KOPT-K1 (cell line): ENCODE measurements around the gene AP1B1.

Source experiments
- H3K27ac ChIP-seq: fragments of 200-600 bp; sonication (generic); 2 replicates; pipeline ENCODE4 v1.5.1; 2016; ENCODE audit warnings: antibody characterized with exemption, mild to moderate bottlenecking, low read depth, low read length; ENCODE audit not compliant: poor library complexity, severe bottlenecking
- H3K36me3 ChIP-seq: fragments of 200-600 bp; sonication (generic); 2 replicates; pipeline ENCODE4 v1.5.1; 2017; ENCODE audit warnings: antibody characterized with exemption, mild to moderate bottlenecking, low read length, moderate library complexity; ENCODE audit not compliant: insufficient read depth
- H3K9me3 ChIP-seq: fragments of 200-600 bp; sonication (generic); 2 replicates; pipeline ENCODE4 v1.5.1; 2017; ENCODE audit warnings: antibody characterized with exemption, low read length, mild to moderate bottlenecking; ENCODE audit not compliant: insufficient read depth, poor library complexity, severe bottlenecking

AP1B1 gene

DNA sequence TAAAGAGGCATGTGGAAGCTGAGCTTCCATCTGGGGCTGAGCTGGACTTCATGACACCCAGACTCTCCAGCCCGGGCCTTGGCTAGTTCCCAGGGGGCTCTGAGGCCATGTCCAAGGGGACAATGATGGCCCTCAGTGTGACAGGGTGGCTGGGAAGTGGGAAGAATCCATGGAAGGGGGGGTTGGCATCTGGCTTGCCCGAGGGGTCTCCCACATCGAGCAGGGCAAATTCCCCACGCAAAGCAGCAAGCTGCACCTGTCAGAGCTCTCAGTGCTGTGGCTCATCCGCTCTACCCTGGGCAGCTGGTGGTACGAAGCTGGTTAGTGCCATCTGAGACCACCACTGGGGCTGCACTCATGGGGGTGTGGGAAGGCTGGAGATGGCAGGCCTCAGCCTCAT, 9.4 kb upstream of the AP1B1 start:
- H3K9me3 ChIP-seq: no peaks in the 10 kb centered on the region
- H3K36me3 ChIP-seq: no peaks in the 10 kb centered on the region
- no peak overlapping the region for H3K27ac ChIP-seq

DNA sequence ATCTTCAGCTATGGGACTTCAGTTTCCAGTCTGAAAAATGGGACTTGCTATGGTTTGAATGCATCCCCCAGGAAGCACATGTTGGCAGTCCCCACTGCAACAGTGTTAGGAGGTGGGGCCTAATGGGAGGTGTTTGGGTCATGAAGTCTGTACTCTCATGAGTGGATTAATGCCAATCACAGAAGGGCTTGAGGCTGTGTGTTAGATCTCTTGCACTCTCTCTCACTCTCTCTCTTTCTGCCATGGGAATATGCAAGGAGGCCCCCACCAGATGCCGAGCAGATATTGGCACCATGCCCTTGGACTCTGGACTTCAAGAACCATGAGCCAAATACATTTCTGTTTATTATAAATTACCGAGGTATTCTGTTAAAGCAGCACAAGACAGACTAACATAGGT, 7.8 kb upstream of the AP1B1 start:
- H3K27ac ChIP-seq: no peak overlapping the region
- no peaks in the 10 kb centered on the region for H3K9me3 ChIP-seq
- H3K36me3 ChIP-seq: no peaks in the 10 kb centered on the region

DNA sequence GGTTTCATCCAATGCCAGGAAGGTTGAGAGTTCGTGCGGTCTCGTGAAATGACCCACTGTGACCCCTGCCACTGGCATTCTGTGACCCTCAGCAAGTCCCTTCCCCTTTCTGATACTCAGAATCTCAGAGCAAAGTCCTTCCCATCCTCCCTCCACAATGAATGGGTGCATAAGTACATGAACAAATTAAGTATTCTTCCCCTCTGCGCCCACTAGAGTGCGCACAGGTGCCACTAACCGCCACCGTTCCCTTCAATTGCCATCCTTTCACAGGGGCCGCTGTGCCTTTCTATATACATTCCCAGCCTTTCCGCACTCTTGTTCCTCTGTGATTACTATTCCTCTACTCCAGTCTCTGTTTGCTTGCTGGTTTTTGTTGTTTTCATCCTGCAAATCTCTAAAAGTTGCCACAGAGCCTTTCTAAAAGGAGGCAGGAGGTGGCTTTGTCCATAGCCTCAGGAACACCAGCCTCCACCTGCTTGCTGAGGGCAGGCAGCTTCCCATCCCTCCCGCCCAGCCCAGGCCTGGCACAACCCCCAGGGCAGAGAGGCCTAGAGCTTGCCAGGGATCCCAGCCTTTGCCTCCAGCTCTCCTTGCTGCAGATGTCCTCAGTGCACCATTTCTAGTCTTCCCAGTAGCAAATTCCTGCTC, 6.7 kb upstream of the AP1B1 start:
- Histone ChIP-seq H3K36me3 (no peaks in the 10 kb centered on the region), H3K9me3 (no peaks in the 10 kb centered on the region), H3K27ac (no peak overlapping the region)

DNA sequence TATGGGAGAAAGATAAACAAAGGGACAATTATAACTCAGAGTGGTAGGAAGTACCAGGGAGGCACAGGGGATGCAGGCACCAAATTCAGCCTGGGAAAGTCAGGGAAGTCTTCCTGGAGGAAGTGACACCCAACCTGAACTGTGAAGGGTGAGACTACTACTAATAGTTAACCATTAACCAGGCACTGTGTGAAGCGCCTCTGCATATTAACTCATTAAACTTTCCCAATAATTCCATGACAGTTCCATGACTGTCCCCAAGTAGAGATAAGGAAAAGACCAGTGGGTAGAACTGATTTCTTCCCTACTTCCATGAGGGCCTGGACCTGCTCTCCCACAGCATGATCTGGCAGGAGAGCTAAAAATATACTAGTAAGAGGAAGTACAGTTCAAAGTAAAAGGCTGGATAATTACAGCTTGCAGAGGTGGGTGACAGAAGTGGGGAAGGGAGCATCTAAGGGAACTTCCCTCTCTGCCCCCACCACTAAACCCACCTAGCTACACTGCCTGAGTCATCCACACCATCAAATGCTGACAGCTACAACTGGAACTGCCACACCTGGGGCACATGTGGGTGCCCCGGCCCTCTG, 4.7 kb upstream of the AP1B1 start:
- Histone ChIP-seq H3K27ac (no peak overlapping the region), H3K9me3 (no peaks in the 10 kb centered on the region), H3K36me3 (no peaks in the 10 kb centered on the region)

DNA sequence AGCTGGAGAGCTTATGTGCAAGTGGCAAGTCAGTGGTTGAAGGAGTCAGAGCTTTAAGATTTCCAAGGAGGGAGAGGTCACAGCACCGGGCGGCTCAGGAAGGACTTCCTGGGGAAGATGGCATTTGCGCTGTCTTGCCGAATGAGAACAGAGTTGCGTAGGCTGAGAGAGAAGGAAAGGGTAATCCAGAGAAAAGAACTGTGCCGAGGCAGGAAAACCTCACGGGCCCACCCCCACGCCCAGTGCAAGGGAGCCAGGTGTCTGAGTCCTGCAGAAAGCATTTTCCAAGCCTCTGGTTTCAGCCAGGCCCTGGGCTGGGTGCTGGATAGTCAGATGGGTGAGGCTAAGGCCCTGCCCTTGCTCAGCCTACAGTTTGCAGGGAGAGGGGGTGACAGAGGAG, 3.2 kb upstream of the AP1B1 start:
- Histone ChIP-seq H3K9me3 (no peaks in the 10 kb centered on the region), H3K36me3 (0 out of 2 replicates have a peak, but pooled peaks cover 2% of the 10 kb centered on the region)

DNA sequence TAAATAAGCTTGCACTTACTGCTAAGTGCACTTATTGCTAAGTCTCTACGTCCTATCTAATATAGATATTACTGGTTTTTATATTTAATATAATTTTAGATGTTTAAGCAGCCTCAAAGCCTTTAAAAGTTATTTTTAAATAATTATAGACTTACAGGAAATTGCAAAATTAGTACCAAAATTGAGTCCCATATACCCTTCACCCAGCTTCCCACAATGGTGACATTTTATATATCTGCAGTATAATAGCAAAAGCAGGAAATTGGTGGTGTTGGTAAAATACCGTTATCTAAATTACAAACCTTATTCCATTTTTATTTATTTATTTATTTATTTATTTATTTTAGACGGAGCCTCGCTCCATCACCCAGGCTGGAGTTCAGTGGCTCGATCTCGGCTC, 1.9 kb upstream of the AP1B1 start:
- peaks cover 14% of the 10 kb centered on the region; the same call in 1 of the 2 replicates for H3K36me3 ChIP-seq
- H3K27ac ChIP-seq: no peak overlapping the region
- no peaks in the 10 kb centered on the region for H3K9me3 ChIP-seq

More for the DNA sequence above, 3.2 kb upstream of the AP1B1 start:
- no peak overlapping the region for H3K27ac ChIP-seq

DNA sequence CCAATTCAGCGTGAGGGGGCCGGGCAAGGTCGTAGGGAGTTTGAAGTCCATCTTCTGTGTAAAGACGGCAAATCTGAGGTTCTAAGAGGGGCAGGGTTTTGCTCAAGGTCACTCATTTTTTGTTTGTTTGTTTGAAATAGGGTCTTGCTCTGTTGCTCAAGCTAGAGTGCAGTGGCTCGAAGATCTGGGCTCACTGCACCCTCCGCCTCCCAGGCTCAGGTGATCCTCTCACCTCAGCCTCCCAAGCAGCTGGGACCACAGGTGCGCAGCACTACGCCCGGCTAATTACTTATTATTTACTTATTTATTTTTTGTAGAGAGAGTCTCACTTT, 355 bp upstream of the AP1B1 start:
- Histone ChIP-seq H3K36me3 (peaks cover 30% of the 10 kb centered on the region; the same call in 1 of the 2 replicates), H3K9me3 (no peaks in the 10 kb centered on the region), H3K27ac (peak overlapping the region; percentile 69)

DNA sequence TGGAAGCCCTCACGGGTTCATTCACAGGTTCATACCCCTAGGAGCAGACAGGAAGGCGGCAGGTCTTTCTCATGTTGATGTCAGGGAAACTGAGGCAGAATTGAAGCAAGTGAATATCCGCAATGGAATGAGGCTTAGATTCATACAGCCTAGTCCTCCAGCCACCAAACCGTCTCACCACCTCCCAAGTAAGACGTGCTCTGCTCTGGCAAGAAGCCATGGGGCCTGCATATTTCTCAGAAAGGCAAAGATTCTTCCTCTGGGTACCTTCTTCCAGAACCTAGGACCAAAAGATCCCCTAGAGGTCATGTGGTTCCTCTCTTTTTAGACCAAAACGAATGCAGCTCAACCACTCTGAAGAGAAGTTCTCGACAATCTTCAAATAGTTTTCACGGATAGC, 1.7 kb downstream of the AP1B1 start:
- H3K27ac ChIP-seq: no peak overlapping the region

DNA sequence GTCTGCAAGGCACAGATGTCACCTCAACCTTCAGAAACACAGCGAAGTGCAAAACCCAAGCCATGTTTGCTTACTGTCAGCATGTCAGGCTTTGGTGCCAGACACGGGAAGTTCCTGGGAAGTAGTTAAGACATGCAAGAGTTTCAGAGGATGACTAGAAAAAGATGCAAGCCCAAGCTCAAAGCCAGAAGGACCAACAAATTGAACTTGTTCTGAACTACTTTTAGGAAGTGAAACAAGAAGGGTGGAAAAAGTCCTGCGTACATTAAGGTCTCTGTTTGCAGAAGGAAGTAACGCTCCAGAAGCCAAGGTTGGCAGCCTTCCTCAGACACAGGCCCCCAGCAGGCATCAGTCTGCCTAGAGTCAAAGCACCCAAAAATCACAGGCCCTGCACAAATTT, 2.6 kb downstream of the AP1B1 start:
- Histone ChIP-seq H3K36me3 (peaks cover 49% of the 10 kb centered on the region), H3K9me3 (no peaks in the 10 kb centered on the region), H3K27ac (no peak overlapping the region)

More for the DNA sequence above, 1.7 kb downstream of the AP1B1 start:
- Histone ChIP-seq H3K9me3 (no peaks in the 10 kb centered on the region), H3K36me3 (peaks cover 40% of the 10 kb centered on the region)

DNA sequence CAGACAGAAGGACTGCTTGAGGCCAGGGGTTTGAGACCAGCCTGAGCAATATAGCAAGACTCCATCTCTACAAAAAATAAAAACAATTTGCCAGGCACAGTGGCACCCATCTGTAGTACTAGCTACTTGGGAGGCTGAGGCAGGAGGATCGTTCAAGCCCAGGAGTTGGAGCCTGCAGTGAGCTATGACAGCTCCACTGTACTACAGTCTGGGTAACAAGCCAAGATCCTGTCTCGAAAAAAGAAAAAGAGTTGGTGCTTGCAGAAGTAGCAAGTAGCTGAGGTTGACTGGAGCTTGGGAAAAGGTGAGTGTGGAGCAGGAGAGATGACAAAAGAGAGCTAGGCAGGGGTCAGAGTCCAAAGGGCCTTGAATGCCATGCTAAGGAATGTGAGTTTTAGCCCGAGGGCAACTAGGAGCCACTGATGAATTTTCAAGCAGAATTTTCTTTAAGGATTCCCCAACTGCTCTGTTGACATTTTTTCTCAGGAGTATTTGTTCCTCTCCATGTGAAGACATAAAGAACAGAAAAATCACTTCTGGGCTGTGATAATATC, 3.1 kb downstream of the AP1B1 start:
- no peak overlapping the region for H3K27ac ChIP-seq
- peaks cover 53% of the 10 kb centered on the region for H3K36me3 ChIP-seq

DNA sequence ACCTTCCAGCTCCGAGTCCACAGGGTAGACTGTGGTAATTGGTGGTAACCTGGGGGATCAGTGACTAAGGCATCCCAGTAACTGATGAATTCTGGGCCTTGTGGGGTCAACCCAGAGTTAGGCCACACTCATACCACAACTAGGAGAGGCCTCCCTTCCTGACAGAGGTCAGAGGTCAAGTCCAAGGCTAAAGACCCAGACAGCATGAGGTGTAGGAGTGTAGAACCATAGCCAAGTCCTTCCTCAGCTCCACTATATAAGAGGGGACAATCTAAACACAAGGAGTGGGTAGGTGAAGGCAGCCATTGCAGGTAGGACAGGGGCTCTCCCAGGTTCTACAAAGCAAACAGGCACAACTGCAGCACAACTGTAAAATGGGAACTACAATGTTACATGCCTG, 4.6 kb downstream of the AP1B1 start:
- Histone ChIP-seq H3K36me3 (peaks cover 64% of the 10 kb centered on the region), H3K9me3 (no peaks in the 10 kb centered on the region), H3K27ac (no peak overlapping the region)

More for the DNA sequence above, 3.1 kb downstream of the AP1B1 start:
- H3K9me3 ChIP-seq: no peaks in the 10 kb centered on the region

DNA sequence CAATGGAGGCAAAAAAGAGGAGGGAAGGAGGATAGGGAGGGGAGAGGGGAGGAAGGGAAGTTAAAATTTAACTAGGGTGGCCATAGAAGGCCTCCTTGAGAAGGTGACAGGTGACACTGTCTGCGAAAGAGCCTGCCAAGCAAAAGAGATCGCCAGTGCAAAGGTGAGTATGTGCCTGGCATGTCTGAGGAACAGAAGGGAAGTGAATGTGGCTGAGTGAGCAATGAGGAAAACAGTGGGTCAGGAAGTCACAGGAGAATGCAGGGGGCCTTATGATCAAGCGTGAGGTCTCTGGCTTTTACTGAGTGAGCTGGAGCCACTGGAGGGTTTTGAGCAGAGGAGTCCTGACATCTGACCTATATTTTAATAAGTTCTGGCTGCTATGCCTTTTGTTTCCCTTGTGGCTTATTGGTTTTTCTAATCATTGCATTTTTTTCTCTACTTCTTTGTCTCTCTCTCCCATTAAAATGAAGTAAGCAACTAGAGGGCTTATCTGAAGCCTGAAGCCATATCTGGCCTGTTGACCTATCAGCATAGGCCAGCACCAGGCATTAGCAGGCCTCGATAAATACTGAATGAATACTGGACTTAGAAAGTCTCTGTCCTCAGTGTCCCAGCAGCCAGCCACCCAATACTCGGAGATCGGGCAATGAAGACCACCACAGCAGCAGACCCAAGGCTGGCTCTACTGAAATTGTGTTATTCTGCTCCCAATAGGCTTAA, 5.6 kb downstream of the AP1B1 start:
- no peaks in the 10 kb centered on the region for H3K9me3 ChIP-seq
- peaks cover 70% of the 10 kb centered on the region for H3K36me3 ChIP-seq
- H3K27ac ChIP-seq: no peak overlapping the region

DNA sequence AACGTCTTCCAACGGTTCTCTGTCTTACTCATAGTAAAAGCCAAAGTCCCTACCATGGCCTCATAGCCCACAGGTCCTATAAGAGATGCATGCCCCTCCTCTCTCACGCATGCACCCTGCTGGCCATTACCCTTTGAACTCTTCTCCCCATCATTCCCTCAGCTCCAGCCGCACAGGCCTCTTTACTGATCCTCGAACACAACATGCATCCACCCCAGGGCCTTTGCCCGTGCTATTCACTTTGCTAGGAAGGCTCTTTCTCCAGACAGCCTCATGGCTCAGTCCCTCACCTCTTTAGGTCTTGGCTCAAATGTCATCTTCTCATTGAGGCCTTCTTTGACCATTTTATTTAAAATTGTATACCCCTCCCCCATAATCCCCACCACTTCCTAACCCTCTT, 7.5 kb downstream of the AP1B1 start:
- Histone ChIP-seq H3K9me3 (no peaks in the 10 kb centered on the region), H3K27ac (no peak overlapping the region), H3K36me3 (peaks cover 81% of the 10 kb centered on the region)

DNA sequence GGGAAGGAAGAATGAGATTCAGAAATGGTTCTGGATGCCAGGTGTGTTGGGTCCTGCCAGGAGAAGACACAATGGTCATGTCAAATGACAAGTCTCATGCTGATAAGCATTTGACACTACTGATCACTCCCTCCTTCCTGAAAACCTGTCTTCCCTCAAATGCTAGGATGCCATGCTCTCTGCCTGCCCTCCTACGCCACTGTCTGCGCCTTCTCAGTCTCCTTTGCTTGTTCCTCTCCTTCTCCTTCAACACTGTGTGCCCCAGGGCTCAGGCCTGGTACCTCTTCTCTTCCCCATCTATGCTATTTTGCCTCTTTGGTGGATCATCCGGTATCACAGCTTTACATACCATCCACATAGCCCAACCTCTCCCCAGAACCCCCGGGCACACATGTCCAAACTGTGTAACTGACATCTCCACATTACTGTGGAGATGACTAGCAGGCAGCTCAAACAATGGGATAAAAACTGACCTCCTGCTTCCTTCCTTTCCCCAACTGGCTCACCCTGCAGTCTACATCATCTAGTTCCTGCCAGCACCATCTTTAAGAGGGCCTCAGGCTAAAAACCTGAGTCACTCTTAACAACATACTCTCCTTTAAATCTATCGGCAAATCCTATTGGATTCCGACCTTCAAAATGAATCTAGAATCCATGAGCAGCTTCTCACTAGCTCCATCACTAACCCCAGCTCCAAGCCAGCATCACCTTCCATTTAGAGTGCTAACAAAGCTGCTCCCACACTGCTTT, 8.2 kb downstream of the AP1B1 start:
- Histone ChIP-seq H3K27ac (no peak overlapping the region), H3K9me3 (no peaks in the 10 kb centered on the region), H3K36me3 (peaks cover 81% of the 10 kb centered on the region)

DNA sequence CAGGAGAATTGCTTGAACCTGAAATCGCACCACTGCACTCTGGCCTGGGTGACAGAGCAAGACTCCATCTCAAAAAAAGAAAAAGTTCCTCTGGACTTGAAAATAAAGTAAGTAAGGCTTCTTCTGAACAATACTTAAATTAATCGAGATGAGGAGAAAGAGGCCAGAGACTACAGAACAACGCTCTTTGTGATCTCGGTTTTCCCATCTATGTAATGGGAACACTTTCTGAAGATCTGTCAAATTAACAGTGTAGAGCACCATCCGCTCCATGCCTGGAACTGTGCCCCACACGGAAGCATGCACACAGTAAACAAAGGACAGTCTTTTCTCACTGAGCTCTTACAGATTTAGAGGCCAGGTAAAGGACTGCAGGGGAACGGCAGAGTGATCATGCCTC, 9.1 kb downstream of the AP1B1 start:
- H3K9me3 ChIP-seq: no peaks in the 10 kb centered on the region
- H3K36me3 ChIP-seq: peaks cover 81% of the 10 kb centered on the region
- H3K27ac ChIP-seq: no peak overlapping the region
